PFSK-1 (cell line): ENCODE measurements around the gene ZBTB24.

Source experiments
- POLR2AphosphoS5 ChIP-seq: IDR thresholded peaks from 2 replicates; pipeline ENCODE4 v1.6.1; 2012; ENCODE audit warnings: low read depth, mild to moderate bottlenecking, control low read depth, low read length, moderate library complexity
- SIN3A ChIP-seq: IDR thresholded peaks from 2 replicates; pipeline ENCODE4 v1.6.1; 2012; ENCODE audit warnings: mild to moderate bottlenecking, low read length, moderate library complexity, borderline replicate concordance; ENCODE audit not compliant: insufficient read depth
- TAF1 ChIP-seq: IDR thresholded peaks from 2 replicates; pipeline ENCODE4 v1.6.1; 2012; ENCODE audit warnings: low read length, control low read depth, borderline replicate concordance; ENCODE audit not compliant: insufficient read depth
- TF ChIP-seq, protein P1 (sequence below), 2 experiments: IDR thresholded peaks; 2 replicates each; pipeline versions ENCODE4 v1.6.1 to v1.8.0; 2011 to 2012; ENCODE audit warnings: low read depth in 2 of 2, low read length in 2 of 2, control low read depth in 1 of 2, inconsistent platforms in 1 of 2, mild to moderate bottlenecking in 1 of 2, moderate library complexity in 1 of 2; ENCODE audit not compliant: insufficient read depth in 1 of 2

DNA sequence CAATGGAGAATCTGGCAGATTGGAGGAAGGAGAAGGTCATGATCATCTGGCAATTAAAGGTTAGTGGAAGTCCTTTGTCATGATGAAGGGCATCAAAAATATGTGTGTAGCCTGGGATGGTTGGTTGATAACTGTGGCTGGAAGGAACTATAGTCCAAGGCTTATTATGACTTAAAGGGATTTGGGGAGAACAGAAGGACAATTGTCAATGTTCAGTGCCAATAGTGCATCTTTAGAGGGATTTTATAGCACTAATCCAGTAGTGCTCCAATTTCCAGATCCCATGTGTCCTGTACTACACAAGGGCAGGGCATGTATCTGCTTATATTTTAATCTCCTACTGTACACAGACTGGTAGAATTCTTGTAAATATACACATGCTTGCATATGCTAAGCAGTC is 5.0 kb upstream of the ZBTB24 start:
- TF ChIP-seq POLR2AphosphoS5 (no peak), TAF1 (no peak), SIN3A (no peak)
- TF ChIP-seq, protein P1, sequence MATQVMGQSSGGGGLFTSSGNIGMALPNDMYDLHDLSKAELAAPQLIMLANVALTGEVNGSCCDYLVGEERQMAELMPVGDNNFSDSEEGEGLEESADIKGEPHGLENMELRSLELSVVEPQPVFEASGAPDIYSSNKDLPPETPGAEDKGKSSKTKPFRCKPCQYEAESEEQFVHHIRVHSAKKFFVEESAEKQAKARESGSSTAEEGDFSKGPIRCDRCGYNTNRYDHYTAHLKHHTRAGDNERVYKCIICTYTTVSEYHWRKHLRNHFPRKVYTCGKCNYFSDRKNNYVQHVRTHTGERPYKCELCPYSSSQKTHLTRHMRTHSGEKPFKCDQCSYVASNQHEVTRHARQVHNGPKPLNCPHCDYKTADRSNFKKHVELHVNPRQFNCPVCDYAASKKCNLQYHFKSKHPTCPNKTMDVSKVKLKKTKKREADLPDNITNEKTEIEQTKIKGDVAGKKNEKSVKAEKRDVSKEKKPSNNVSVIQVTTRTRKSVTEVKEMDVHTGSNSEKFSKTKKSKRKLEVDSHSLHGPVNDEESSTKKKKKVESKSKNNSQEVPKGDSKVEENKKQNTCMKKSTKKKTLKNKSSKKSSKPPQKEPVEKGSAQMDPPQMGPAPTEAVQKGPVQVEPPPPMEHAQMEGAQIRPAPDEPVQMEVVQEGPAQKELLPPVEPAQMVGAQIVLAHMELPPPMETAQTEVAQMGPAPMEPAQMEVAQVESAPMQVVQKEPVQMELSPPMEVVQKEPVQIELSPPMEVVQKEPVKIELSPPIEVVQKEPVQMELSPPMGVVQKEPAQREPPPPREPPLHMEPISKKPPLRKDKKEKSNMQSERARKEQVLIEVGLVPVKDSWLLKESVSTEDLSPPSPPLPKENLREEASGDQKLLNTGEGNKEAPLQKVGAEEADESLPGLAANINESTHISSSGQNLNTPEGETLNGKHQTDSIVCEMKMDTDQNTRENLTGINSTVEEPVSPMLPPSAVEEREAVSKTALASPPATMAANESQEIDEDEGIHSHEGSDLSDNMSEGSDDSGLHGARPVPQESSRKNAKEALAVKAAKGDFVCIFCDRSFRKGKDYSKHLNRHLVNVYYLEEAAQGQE (IDR thresholded peaks at IDR 0.05; ENCODE audit: insufficient read depth in 1 of 2, low read depth in 2 of 2, low read length in 2 of 2): no peak
